HepG2 (cell line): ENCODE measurements around the gene SLC17A9. TPM values are rescaled to one million over a fixed set of nuclear protein-coding genes. Genes with fewer than 3 reads are reported as not detected.
A peak's percentile ranks its signal among the peaks of the same experiment; 100 is the strongest.

ENCODE experiments used
- ATAC-seq: fragments of 200-7000 bp; cut with Tn5 transposase; 3 replicates; pipeline ENCODE4 v1.9.1; 2020; ENCODE audit warnings: mild to moderate bottlenecking, moderate library complexity
- BruUV-seq: library from RNA; stranded (reverse); fragments of 400-500 nt; replicated peaks from 2 replicates; lab custom pipeline; 2021; lab: Mats Ljungman, UMichigan
- CTCF ChIA-PET: fragments of 300-600 bp; formaldehyde crosslinking; extraction: SDS; loops from one replicate; lab custom pipeline; 2021; ENCODE audit warnings: low total read pairs, inconsistent platforms, low intra/inter-chr PET ratio; lab: Yijun Ruan, JAX
- POLR2A ChIA-PET: fragments of 350-600 bp; sonication (Branson Sonifier 250); formaldehyde crosslinking; loops from one replicate; lab custom pipeline; 2020; ENCODE audit warnings: antibody characterized with exemption, inconsistent platforms; lab: Yijun Ruan, JAX
- DNase-seq: peaks from one replicate; pipeline ENCODE4 v3.0.0-alpha.2; 2015; ENCODE audit warnings: low spot score
- FAIRE-seq: peaks from 3 replicates; lab custom pipeline; 2011; peaks lifted over from hg19 to GRCh38; lab: Jason Lieb, UNC
- H2AFZ ChIP-seq: one replicate; pipeline ENCODE4 v1.6.1; 2011; ENCODE audit warnings: low read length, inconsistent platforms
- H3K27ac ChIP-seq: fragments of 300-600 bp; 3 replicates; pipeline ENCODE4 v1.8.0; 2011; ENCODE audit warnings: mixed run types, mild to moderate bottlenecking, mixed read lengths, low read length, inconsistent platforms; ENCODE audit not compliant: insufficient read depth; ENCODE audit errors: extremely low read length
- H3K27me3 ChIP-seq, 2 experiments: fragments of 200-600 bp in 1 of 2; 2 replicates in 1 of 2; 3 replicates in 1 of 2; pipeline versions ENCODE4 v1.6.0 to v1.8.0; 2011; ENCODE audit warnings: low read length in 2 of 2, mild to moderate bottlenecking in 2 of 2, moderate library complexity in 2 of 2, inconsistent platforms in 1 of 2; ENCODE audit not compliant: insufficient read depth in 2 of 2, control insufficient read depth in 1 of 2
- H3K36me3 ChIP-seq, 2 experiments: fragments of 200-600 bp in 1 of 2; replicated peaks in 1 of 2; 2 replicates in 1 of 2; 3 replicates in 1 of 2; pipeline versions ENCODE4 v1.5.1 to v1.8.0; 2011; ENCODE audit warnings: low read length in 2 of 2, inconsistent platforms in 1 of 2; ENCODE audit not compliant: insufficient read depth in 2 of 2, control insufficient read depth in 1 of 2
- H3K4me1 ChIP-seq: 2 replicates; pipeline ENCODE4 v1.5.1; 2012; ENCODE audit warnings: low read length, inconsistent platforms; ENCODE audit not compliant: insufficient read depth
- H3K4me2 ChIP-seq: 2 replicates; pipeline ENCODE4 v1.6.0; 2011; ENCODE audit warnings: low read depth, low read length, inconsistent platforms
- H3K4me3 ChIP-seq, 3 experiments: fragments of 200-600 bp in 1 of 3; sonication (generic), shearing (Covaris generic) in 1 of 3; replicated peaks in 1 of 3; 2 replicates each; pipeline ENCODE4 v1.5.1; 2011 to 2016; ENCODE audit warnings: low read length in 3 of 3, inconsistent platforms in 2 of 3, low read depth in 2 of 3, mild to moderate bottlenecking in 2 of 3, control low read depth in 1 of 3, mixed read lengths in 1 of 3; ENCODE audit not compliant: insufficient read depth in 1 of 3
- H3K79me2 ChIP-seq: one replicate; pipeline ENCODE4 v1.6.1; 2011; ENCODE audit warnings: low read length, inconsistent platforms; ENCODE audit not compliant: insufficient read depth
- H3K9ac ChIP-seq: 2 replicates; pipeline ENCODE4 v1.6.0; 2011; ENCODE audit warnings: mild to moderate bottlenecking, low read depth, low read length, inconsistent platforms; ENCODE audit not compliant: insufficient read depth
- H3K9me3 ChIP-seq: 2 replicates; pipeline ENCODE4 v1.5.1; 2012; ENCODE audit warnings: mild to moderate bottlenecking, low read length
- H4K20me1 ChIP-seq: 2 replicates; pipeline ENCODE4 v1.6.0; 2011; ENCODE audit warnings: inconsistent platforms, mild to moderate bottlenecking, low read length, moderate library complexity; ENCODE audit not compliant: insufficient read depth
- ASH2L ChIP-seq: fragments of 300-600, 200-600 bp; sonication (generic); IDR thresholded peaks from 2 replicates; pipeline ENCODE4 v1.7.0; 2017; ENCODE audit warnings: low read depth, mild to moderate bottlenecking, moderate library complexity, mixed read lengths, low read length; ENCODE audit not compliant: insufficient read length
- GABPB1 ChIP-seq: IDR thresholded peaks from 2 replicates; pipeline ENCODE4 v1.6.1; 2016; ENCODE audit warnings: mild to moderate bottlenecking, missing genetic modification reagents, moderate library complexity, missing compliant biosample characterization
- GTF3A ChIP-seq: sonication (generic); formaldehyde crosslinking; conservative IDR thresholded peaks from 2 replicates; pipeline ENCODE4 v1.4.0; 2020; ENCODE audit warnings: mild to moderate bottlenecking, missing genetic modification reagents
- GZF1 ChIP-seq: sonication (generic); formaldehyde crosslinking; IDR thresholded peaks from 2 replicates; pipeline ENCODE4 v1.5.1; 2020; ENCODE audit warnings: mild to moderate bottlenecking, missing genetic modification reagents
- KDM4B ChIP-seq: sonication (generic); formaldehyde crosslinking; IDR thresholded peaks from 2 replicates; pipeline ENCODE4 v1.4.0; 2020; ENCODE audit warnings: missing genetic modification reagents
- KDM5B ChIP-seq: sonication (generic); formaldehyde crosslinking; IDR thresholded peaks from 2 replicates; pipeline ENCODE4 v1.4.0; 2020; ENCODE audit warnings: missing genetic modification reagents, mild to moderate bottlenecking, borderline replicate concordance
- LBX2 ChIP-seq: sonication (generic); formaldehyde crosslinking; IDR thresholded peaks from 2 replicates; pipeline ENCODE4 v1.5.0; 2020; ENCODE audit warnings: missing genetic modification reagents, mild to moderate bottlenecking, borderline replicate concordance
- MED13 ChIP-seq: sonication (generic); formaldehyde crosslinking; IDR thresholded peaks from 2 replicates; pipeline ENCODE4 v1.5.0; 2020; ENCODE audit warnings: missing genetic modification reagents
- SOX5 ChIP-seq: IDR thresholded peaks from 2 replicates; pipeline ENCODE4 v1.6.1; 2016; ENCODE audit warnings: borderline replicate concordance
- SOX6 ChIP-seq, 2 experiments: fragments of 450-650 bp in 1 of 2; sonication (generic) in 1 of 2; formaldehyde crosslinking in 1 of 2; IDR thresholded peaks; 2 replicates each; pipeline versions ENCODE4 v1.4.0 to v1.6.1; 2017 to 2020; ENCODE audit warnings: antibody characterized with exemption in 1 of 2, mild to moderate bottlenecking in 1 of 2, missing genetic modification reagents in 1 of 2
- TGIF2 ChIP-seq: IDR thresholded peaks from 2 replicates; pipeline ENCODE4 v1.6.1; 2016; ENCODE audit warnings: control low read depth, missing compliant biosample characterization
- TIGD3 ChIP-seq: sonication (generic); formaldehyde crosslinking; IDR thresholded peaks from 2 replicates; pipeline ENCODE4 v1.5.1; 2020; ENCODE audit warnings: mild to moderate bottlenecking, missing genetic modification reagents, borderline replicate concordance
- U2AF2 ChIP-seq: fragments of 200-400 bp; formaldehyde crosslinking; IDR thresholded peaks from 2 replicates; pipeline ENCODE4 v1.6.1; 2017; ENCODE audit warnings: low read depth, mild to moderate bottlenecking, low read length
- ZNF451 ChIP-seq: sonication (generic); formaldehyde crosslinking; IDR thresholded peaks from 2 replicates; pipeline ENCODE4 v1.5.0; 2020; ENCODE audit warnings: mild to moderate bottlenecking, missing genetic modification reagents
- ZNF703 ChIP-seq: sonication (generic); formaldehyde crosslinking; IDR thresholded peaks from 2 replicates; pipeline ENCODE4 v1.5.1; 2020; ENCODE audit warnings: missing genetic modification reagents, mild to moderate bottlenecking, moderate library complexity, borderline replicate concordance
- ZNF780A ChIP-seq: sonication (generic); formaldehyde crosslinking; IDR thresholded peaks from 2 replicates; pipeline ENCODE4 v1.8.0; 2022; ENCODE audit warnings: mild to moderate bottlenecking, missing genetic modification reagents, moderate library complexity
- ZSCAN31 ChIP-seq: sonication (generic); formaldehyde crosslinking; IDR thresholded peaks from 2 replicates; pipeline ENCODE4 v1.5.0; 2020; ENCODE audit warnings: low read depth, mild to moderate bottlenecking, missing genetic modification reagents
- WGBS: methylation state at CpG from one replicate; pipeline ENCODE4 v1.1.6; 2017; ENCODE audit warnings: low lambda C conversion rate; 5-methylcytosine and 5-hydroxymethylcytosine counted together
- in situ Hi-C: cut with HindIII; loops from 2 replicates; pipeline ENCODE4 v1.10.0; 2017; ENCODE audit warnings: low pct_unique_long_range_greater_than_20kb; ENCODE audit not compliant: extremely low pct_ligation_motif_present
- intact Hi-C: fragments of 100-400 bp; cut with micrococcal nuclease; formaldehyde crosslinking; loops from one replicate; pipeline ENCODE4 v1.10.0; 2022; ENCODE audit not compliant: unreplicated experiment
- polyA plus RNA-seq, 8 experiments: library from polyadenylated mRNA; depleted of rRNA in 3 of 8; stranded (reverse) in 7 of 8; unstranded in 1 of 8; fragments of >200 nt; fragmentation: Illumina TruSeq in 4 of 8; extraction: Trizol in 4 of 8; gene quantifications; 2 replicates each; pipeline versions ENCODE4 v1.2.1 to v1.2.3, GENCODE V29; 2011 to 2016; ENCODE audit warnings: low read depth in 4 of 8, missing spikeins in 1 of 8, mixed read lengths in 1 of 8; ENCODE audit not compliant: insufficient read depth in 1 of 8
- total RNA-seq, 5 experiments: library from RNA; depleted of rRNA; stranded (reverse); fragments of >200 nt; fragmentation: Illumina TruSeq; extraction: Trizol; gene quantifications; 2 replicates each; pipeline ENCODE4 v1.2.3, GENCODE V29; 2016; ENCODE audit warnings: low read depth in 1 of 5
- TF ChIP-seq, protein P1 (sequence below): sonication (generic); formaldehyde crosslinking; IDR thresholded peaks from 2 replicates; pipeline ENCODE4 v1.4.0; 2020; ENCODE audit warnings: mild to moderate bottlenecking, missing genetic modification reagents

The SLC17A9 gene
- total and polyA plus RNA-seq, 2 of the 13 experiments (the other 11 are each of a cell fraction or from before 2014, with no cell fraction given), result 110 to 191 TPM

- TF ChIP-seq GTF3A (CRISPR knock-in tag), result peak; percentile 78; the same call in 1 of the 2 replicates
- 0 out of 2 replicates have a peak, but pooled peaks have one; percentile 9 for TF ChIP-seq GZF1 (CRISPR knock-in tag)
- TF ChIP-seq, protein P1, sequence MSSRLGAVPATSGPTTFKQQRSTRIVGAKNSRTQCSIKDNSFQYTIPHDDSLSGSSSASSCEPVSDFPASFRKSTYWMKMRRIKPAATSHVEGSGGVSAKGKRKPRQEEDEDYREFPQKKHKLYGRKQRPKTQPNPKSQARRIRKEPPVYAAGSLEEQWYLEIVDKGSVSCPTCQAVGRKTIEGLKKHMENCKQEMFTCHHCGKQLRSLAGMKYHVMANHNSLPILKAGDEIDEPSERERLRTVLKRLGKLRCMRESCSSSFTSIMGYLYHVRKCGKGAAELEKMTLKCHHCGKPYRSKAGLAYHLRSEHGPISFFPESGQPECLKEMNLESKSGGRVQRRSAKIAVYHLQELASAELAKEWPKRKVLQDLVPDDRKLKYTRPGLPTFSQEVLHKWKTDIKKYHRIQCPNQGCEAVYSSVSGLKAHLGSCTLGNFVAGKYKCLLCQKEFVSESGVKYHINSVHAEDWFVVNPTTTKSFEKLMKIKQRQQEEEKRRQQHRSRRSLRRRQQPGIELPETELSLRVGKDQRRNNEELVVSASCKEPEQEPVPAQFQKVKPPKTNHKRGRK (CRISPR knock-in tag), result no peak
These were observed 27.5 kb upstream of the SLC17A9 start (continued) for GRCh38 chr20:62925076-62925419.

- WGBS, result 1% methylated on average over 63 of the region's 63 CpGs
- peaks cover 99% of the 10 kb centered on the region for H3K79me2 ChIP-seq
- H3K4me1 ChIP-seq, result peaks cover 63% of the 10 kb centered on the region
- peak overlapping the region; percentile 98 for H3K9ac ChIP-seq
- H3K4me2 ChIP-seq, result peak overlapping the region; percentile 89
- no peak overlapping the region for H2AFZ ChIP-seq
- peaks cover 64% of the 10 kb centered on the region for H4K20me1 ChIP-seq
- peaks cover 1 to 10% of the 10 kb centered on the region in 2 experiments; a peak in 2 of 5 replicates for H3K36me3 ChIP-seq
- H3K27me3 ChIP-seq, result peaks cover 0 to 5% of the 10 kb centered on the region in 2 experiments; a peak in 1 of 5 replicates
- H3K4me3 ChIP-seq, result peak overlapping the region; percentile 87 to 99 (median 97)
- intact Hi-C loops, result loop anchor here (2.0 kb wide), 1 partner anchor 29 kb away; no protein-coding TSS in a partner anchor
- BruUV-seq, result no TSS peak
- POLR2A ChIA-PET, result interaction anchor here (1.4 to 6.4 kb wide), 5 partner anchors 9 to 45 kb away, joined by 4 to 118 read pairs (median 18); partner anchors contain the start of genes GID8 and SLC17A9
- CTCF ChIA-PET, result interaction anchor here (2.0 kb wide), 1 partner anchor 25 kb away, joined by 6 read pairs; no protein-coding TSS in a partner anchor
- no peaks in the 10 kb centered on the region for H3K9me3 ChIP-seq
- H3K27ac ChIP-seq, result peak overlapping the region; percentile 90
- in situ Hi-C loops, result no loop called here
- ATAC-seq (no peak; the same call in 2 of the 3 replicates), FAIRE-seq (no peak), DNase-seq (no peak)
- TF ChIP-seq KDM5B (CRISPR knock-in tag) (peak; percentile 10; the same call in 1 of the 2 replicates), SOX5 (CRISPR knock-in tag) (no peak), ZSCAN31 (peak; percentile 23), MED13 (CRISPR knock-in tag) (peak; percentile 22; the same call in 1 of the 2 replicates), U2AF2 (no peak), ZNF780A (CRISPR knock-in tag) (no peak), TIGD3 (CRISPR knock-in tag) (no peak; the same call in 1 of the 2 replicates), LBX2 (CRISPR knock-in tag) (0 out of 2 replicates have a peak, but pooled peaks have one; percentile 18), SOX6 (IDR thresholded peaks at IDR 0.05) (no peak), SOX6 (CRISPR knock-in tag; IDR thresholded peaks at IDR 0.05) (peak; percentile 33; the same call in 1 of the 2 replicates), ZNF451 (CRISPR knock-in tag) (0 out of 2 replicates have a peak, but pooled peaks have one; percentile 33), ZNF703 (0 out of 2 replicates have a peak, but pooled peaks have one; percentile 85), GABPB1 (CRISPR knock-in tag) (peak; percentile 68; the same call in 1 of the 2 replicates), TGIF2 (peak; percentile 55; the same call in 1 of the 2 replicates), ASH2L (no peak), KDM4B (peak; percentile 41; the same call in 1 of the 2 replicates)
These were observed 26.9 kb upstream of the SLC17A9 start for GRCh38 chr20:62925420-62926228.
